Trophoblast cell (in vitro differentiated cells and primary cell): Measurements from ENCODE around the gene CRYM.

Experiments
- DNase-seq, 2 donors: peaks; one replicate each; pipeline ENCODE4 v3.0.0-alpha.2; 2016
- H2AFZ ChIP-seq: 2 replicates; pipeline ENCODE4 v1.6.1; 2013; ENCODE audit warnings: low read length, moderate library complexity, mild to moderate bottlenecking; ENCODE audit not compliant: insufficient read depth, poor library complexity
- H2AK5ac ChIP-seq: 2 replicates; pipeline ENCODE4 v1.6.1; 2013; ENCODE audit warnings: mild to moderate bottlenecking, low read length
- H2BK120ac ChIP-seq: 2 replicates; pipeline ENCODE4 v1.6.1; 2013; ENCODE audit warnings: low read length, mild to moderate bottlenecking, moderate library complexity; ENCODE audit not compliant: insufficient read depth, poor library complexity
- H2BK12ac ChIP-seq: 2 replicates; pipeline ENCODE4 v1.6.1; 2013; ENCODE audit warnings: mild to moderate bottlenecking, low read length, moderate library complexity
- H2BK5ac ChIP-seq: 2 replicates; pipeline ENCODE4 v1.6.1; 2013; ENCODE audit warnings: low read length, low read depth, moderate library complexity, mild to moderate bottlenecking; ENCODE audit not compliant: poor library complexity
- H3K14ac ChIP-seq: 2 replicates; pipeline ENCODE4 v1.6.1; 2013; ENCODE audit warnings: mild to moderate bottlenecking, low read length
- H3K18ac ChIP-seq: 2 replicates; pipeline ENCODE4 v1.6.1; 2013; ENCODE audit warnings: mild to moderate bottlenecking, low read length
- H3K23ac ChIP-seq: 2 replicates; pipeline ENCODE4 v1.6.1; 2013; ENCODE audit warnings: low read length
- H3K27ac ChIP-seq: 2 replicates; pipeline ENCODE4 v1.5.1; 2013; ENCODE audit warnings: low read depth, mild to moderate bottlenecking, inconsistent platforms, low read length, moderate library complexity
- H3K27me3 ChIP-seq: 2 replicates; pipeline ENCODE4 v1.6.1; 2013; ENCODE audit warnings: inconsistent platforms, mild to moderate bottlenecking, low read length, moderate library complexity; ENCODE audit not compliant: insufficient read depth
- H3K36me3 ChIP-seq, 2 experiments: 1 replicate in 1 of 2; 2 replicates in 1 of 2; pipeline ENCODE4 v1.6.1; 2013; ENCODE audit warnings: low read length in 2 of 2, mild to moderate bottlenecking in 2 of 2, moderate library complexity in 1 of 2; ENCODE audit not compliant: insufficient read depth in 2 of 2, control insufficient read depth in 1 of 2
- H3K4ac ChIP-seq: 2 replicates; pipeline ENCODE4 v1.6.1; 2013; ENCODE audit warnings: low read depth, mild to moderate bottlenecking, low read length, moderate library complexity
- H3K4me1 ChIP-seq, 2 experiments: 1 replicate in 1 of 2; 2 replicates in 1 of 2; pipeline ENCODE4 v1.6.1; 2013; ENCODE audit warnings: low read length in 2 of 2, mild to moderate bottlenecking in 2 of 2, moderate library complexity in 1 of 2; ENCODE audit not compliant: insufficient read depth in 2 of 2, control insufficient read depth in 1 of 2
- H3K4me2 ChIP-seq: 2 replicates; pipeline ENCODE4 v1.6.1; 2013; ENCODE audit warnings: inconsistent platforms, mild to moderate bottlenecking, low read length, moderate library complexity
- H3K4me3 ChIP-seq: 2 replicates; pipeline ENCODE4 v1.5.1; 2013; ENCODE audit warnings: mild to moderate bottlenecking, low read depth, low read length, inconsistent platforms
- H3K79me1 ChIP-seq: one replicate; pipeline ENCODE4 v1.6.1; 2013; ENCODE audit warnings: low read length
- H3K79me2 ChIP-seq: 2 replicates; pipeline ENCODE4 v1.6.1; 2013; ENCODE audit warnings: low read length, mild to moderate bottlenecking; ENCODE audit not compliant: control insufficient read depth, insufficient read depth, poor library complexity
- H3K9ac ChIP-seq: 2 replicates; pipeline ENCODE4 v1.6.1; 2013; ENCODE audit warnings: mild to moderate bottlenecking, low read length
- H3K9me3 ChIP-seq: 2 replicates; pipeline ENCODE4 v1.6.1; 2013; ENCODE audit warnings: low read depth, mild to moderate bottlenecking, control low read depth, inconsistent platforms, low read length; ENCODE audit not compliant: insufficient read depth
- H4K12ac ChIP-seq: 2 replicates; pipeline ENCODE4 v1.6.1; 2013; ENCODE audit warnings: low read depth, mild to moderate bottlenecking, low read length, moderate library complexity
- H4K8ac ChIP-seq: 2 replicates; pipeline ENCODE4 v1.6.1; 2013; ENCODE audit warnings: low read depth, mild to moderate bottlenecking, low read length, moderate library complexity
- H4K91ac ChIP-seq: one replicate; pipeline ENCODE4 v1.6.1; 2013; ENCODE audit warnings: low read depth, mild to moderate bottlenecking, low read length, moderate library complexity
- WGBS: extraction: QIAGEN DNeasy Blood & Tissue Kit; methylation state at CpG from one replicate; pipeline ENCODE4 v1.1.7; 2013; ENCODE audit warnings: missing lambda C conversion rate; ENCODE audit not compliant: insufficient read length, insufficient coverage; ENCODE audit errors: extremely low coverage; 5-methylcytosine and 5-hydroxymethylcytosine counted together

CRYM gene

GRCh38 chr16:21285314-21285713, 7.2 kb upstream of the CRYM start:
- Histone ChIP-seq H3K4ac (no peak overlapping the region), H3K4me2 (no peak overlapping the region), H4K12ac (no peak overlapping the region), H4K8ac (no peak overlapping the region), H4K91ac (no peak overlapping the region), H3K23ac (no peak overlapping the region), H3K9ac (no peak overlapping the region), H3K9me3 (no peaks in the 10 kb centered on the region), H2BK5ac (no peak overlapping the region), H3K79me2 (peaks cover 2% of the 10 kb centered on the region), H2AK5ac (no peak overlapping the region), H3K14ac (no peak overlapping the region), H3K4me3 (no peak overlapping the region), H3K79me1 (peaks cover 2% of the 10 kb centered on the region), H3K36me3 (no peaks in the 10 kb centered on the region), H2AFZ (no peak overlapping the region), H3K18ac (no peak overlapping the region), H2BK12ac (no peak overlapping the region), H2BK120ac (no peak overlapping the region), H3K27ac (no peak overlapping the region), H3K27me3 (no peaks in the 10 kb centered on the region), H3K4me1 (no peaks in the 10 kb centered on the region)
- WGBS: no CpG with 5 or more reads among the region's 1 CpG
- no peak for DNase-seq

- DNase-seq: no peak
- Histone ChIP-seq H4K12ac (no peak overlapping the region), H3K79me1 (peaks cover 2% of the 10 kb centered on the region), H2AFZ (no peak overlapping the region), H2BK5ac (no peak overlapping the region), H3K4me1 (no peaks in the 10 kb centered on the region), H4K8ac (no peak overlapping the region), H3K4me3 (no peak overlapping the region), H3K36me3 (no peaks in the 10 kb centered on the region), H3K4me2 (peak overlapping the region; percentile 94), H3K14ac (no peak overlapping the region), H3K79me2 (peaks cover 2% of the 10 kb centered on the region), H3K18ac (no peak overlapping the region), H2AK5ac (no peak overlapping the region), H4K91ac (no peak overlapping the region), H3K27me3 (no peaks in the 10 kb centered on the region), H2BK12ac (no peak overlapping the region), H2BK120ac (no peak overlapping the region), H3K9me3 (no peaks in the 10 kb centered on the region), H3K23ac (no peak overlapping the region), H3K27ac (no peak overlapping the region), H3K9ac (no peak overlapping the region), H3K4ac (no peak overlapping the region)
- no CpG with 5 or more reads among the region's 4 CpGs for WGBS
These were observed 6.3 kb upstream of the CRYM start for GRCh38 chr16:21284414-21284813.

- Histone ChIP-seq H2AK5ac (no peak overlapping the region), H3K4ac (no peak overlapping the region), H3K9me3 (no peaks in the 10 kb centered on the region), H3K4me1 (no peaks in the 10 kb centered on the region), H3K36me3 (no peaks in the 10 kb centered on the region), H2BK120ac (no peak overlapping the region), H4K8ac (peak overlapping the region; percentile 90), H4K12ac (peak overlapping the region; percentile 59), H3K18ac (no peak overlapping the region), H2AFZ (peak overlapping the region; percentile 66), H3K4me3 (peak overlapping the region; percentile 84), H3K14ac (peak overlapping the region; percentile 64), H4K91ac (peak overlapping the region; percentile 61), H2BK5ac (no peak overlapping the region), H2BK12ac (no peak overlapping the region), H3K79me1 (peaks cover 2% of the 10 kb centered on the region), H3K27ac (no peak overlapping the region), H3K79me2 (peaks cover 2% of the 10 kb centered on the region), H3K4me2 (peak overlapping the region; percentile 94), H3K27me3 (no peaks in the 10 kb centered on the region), H3K23ac (no peak overlapping the region), H3K9ac (peak overlapping the region; percentile 77)
- WGBS: no CpG with 5 or more reads among the region's 67 CpGs
- no peak for DNase-seq
These were observed 5.6 kb upstream of the CRYM start for GRCh38 chr16:21283521-21284289.

GRCh38 chr16:21281698-21282389, 3.8 kb upstream of the CRYM start:
- H2BK120ac ChIP-seq: no peak overlapping the region
- peaks cover 1% of the 10 kb centered on the region for H3K9me3 ChIP-seq
- no peak overlapping the region for H3K23ac ChIP-seq
- no CpG with 5 or more reads among the region's 7 CpGs for WGBS
- peaks cover 3 to 4% of the 10 kb centered on the region in 2 experiments for H3K4me1 ChIP-seq
- H2BK5ac ChIP-seq: no peak overlapping the region
- H3K4ac ChIP-seq: no peak overlapping the region
- peaks cover 2% of the 10 kb centered on the region for H3K79me2 ChIP-seq
- H3K79me1 ChIP-seq: peaks cover 2% of the 10 kb centered on the region
- H4K91ac ChIP-seq: no peak overlapping the region
- H3K36me3 ChIP-seq: no peaks in the 10 kb centered on the region
- no peak overlapping the region for H3K14ac ChIP-seq
- H3K4me2 ChIP-seq: no peak overlapping the region
- no peak overlapping the region for H3K27ac ChIP-seq
- H3K27me3 ChIP-seq: no peaks in the 10 kb centered on the region
- no peak overlapping the region for H3K9ac ChIP-seq
- H4K12ac ChIP-seq: no peak overlapping the region
- no peak overlapping the region for H3K18ac ChIP-seq
- no peak for DNase-seq
- no peak overlapping the region for H2BK12ac ChIP-seq
- H3K4me3 ChIP-seq: no peak overlapping the region
- H4K8ac ChIP-seq: no peak overlapping the region
- no peak overlapping the region for H2AK5ac ChIP-seq
- no peak overlapping the region for H2AFZ ChIP-seq
